LNCaP clone FGC (cell line): ENCODE measurements around the gene KRTAP10-7.

Experiments used
- DNase-seq: peaks from one replicate; pipeline ENCODE4 v3.0.0-alpha.2; 2011; ENCODE audit warnings: low read depth
- H3K4me3 ChIP-seq: 2 replicates; pipeline ENCODE4 v1.5.1; 2011; ENCODE audit warnings: mild to moderate bottlenecking, low read depth, low read length, control low read depth
- TF ChIP-seq, protein P1 (sequence below): IDR thresholded peaks from 2 replicates; pipeline ENCODE4 v1.5.1; 2012; ENCODE audit warnings: mild to moderate bottlenecking; ENCODE audit not compliant: control insufficient read depth, insufficient read depth; ENCODE audit errors: extremely low read depth

The KRTAP10-7 gene

GRCh38 chr21:44567481-44568171 lies 32.8 kb upstream of the KRTAP10-7 start:
- TF ChIP-seq, protein P1, sequence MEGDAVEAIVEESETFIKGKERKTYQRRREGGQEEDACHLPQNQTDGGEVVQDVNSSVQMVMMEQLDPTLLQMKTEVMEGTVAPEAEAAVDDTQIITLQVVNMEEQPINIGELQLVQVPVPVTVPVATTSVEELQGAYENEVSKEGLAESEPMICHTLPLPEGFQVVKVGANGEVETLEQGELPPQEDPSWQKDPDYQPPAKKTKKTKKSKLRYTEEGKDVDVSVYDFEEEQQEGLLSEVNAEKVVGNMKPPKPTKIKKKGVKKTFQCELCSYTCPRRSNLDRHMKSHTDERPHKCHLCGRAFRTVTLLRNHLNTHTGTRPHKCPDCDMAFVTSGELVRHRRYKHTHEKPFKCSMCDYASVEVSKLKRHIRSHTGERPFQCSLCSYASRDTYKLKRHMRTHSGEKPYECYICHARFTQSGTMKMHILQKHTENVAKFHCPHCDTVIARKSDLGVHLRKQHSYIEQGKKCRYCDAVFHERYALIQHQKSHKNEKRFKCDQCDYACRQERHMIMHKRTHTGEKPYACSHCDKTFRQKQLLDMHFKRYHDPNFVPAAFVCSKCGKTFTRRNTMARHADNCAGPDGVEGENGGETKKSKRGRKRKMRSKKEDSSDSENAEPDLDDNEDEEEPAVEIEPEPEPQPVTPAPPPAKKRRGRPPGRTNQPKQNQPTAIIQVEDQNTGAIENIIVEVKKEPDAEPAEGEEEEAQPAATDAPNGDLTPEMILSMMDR = no peak
- DNase-seq = no peak
- no peak overlapping the region for H3K4me3 ChIP-seq

DNA sequence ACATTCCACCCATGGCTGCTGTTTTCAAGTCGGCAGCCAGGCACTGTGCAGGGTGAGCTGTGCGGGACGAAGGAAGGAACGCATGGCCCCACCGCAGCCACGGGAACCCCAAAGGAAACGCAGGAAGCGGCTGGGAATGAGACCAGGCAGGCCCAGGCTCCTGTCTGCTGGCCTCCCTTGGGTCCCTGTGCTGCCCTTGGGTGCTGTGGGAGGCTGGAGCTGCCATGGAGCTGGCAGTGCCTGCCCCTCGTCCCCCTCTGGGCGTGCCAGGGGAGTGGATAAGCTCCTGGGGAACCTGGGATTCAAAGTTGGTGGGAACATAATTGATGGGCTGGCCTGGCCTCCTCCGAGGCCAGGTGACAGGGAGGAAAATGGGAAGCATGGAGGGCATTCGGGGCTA lies 32.1 kb upstream of the KRTAP10-7 start:
- TF ChIP-seq, protein P1 = no peak
- H3K4me3 ChIP-seq = no peak overlapping the region
- DNase-seq = no peak

DNA sequence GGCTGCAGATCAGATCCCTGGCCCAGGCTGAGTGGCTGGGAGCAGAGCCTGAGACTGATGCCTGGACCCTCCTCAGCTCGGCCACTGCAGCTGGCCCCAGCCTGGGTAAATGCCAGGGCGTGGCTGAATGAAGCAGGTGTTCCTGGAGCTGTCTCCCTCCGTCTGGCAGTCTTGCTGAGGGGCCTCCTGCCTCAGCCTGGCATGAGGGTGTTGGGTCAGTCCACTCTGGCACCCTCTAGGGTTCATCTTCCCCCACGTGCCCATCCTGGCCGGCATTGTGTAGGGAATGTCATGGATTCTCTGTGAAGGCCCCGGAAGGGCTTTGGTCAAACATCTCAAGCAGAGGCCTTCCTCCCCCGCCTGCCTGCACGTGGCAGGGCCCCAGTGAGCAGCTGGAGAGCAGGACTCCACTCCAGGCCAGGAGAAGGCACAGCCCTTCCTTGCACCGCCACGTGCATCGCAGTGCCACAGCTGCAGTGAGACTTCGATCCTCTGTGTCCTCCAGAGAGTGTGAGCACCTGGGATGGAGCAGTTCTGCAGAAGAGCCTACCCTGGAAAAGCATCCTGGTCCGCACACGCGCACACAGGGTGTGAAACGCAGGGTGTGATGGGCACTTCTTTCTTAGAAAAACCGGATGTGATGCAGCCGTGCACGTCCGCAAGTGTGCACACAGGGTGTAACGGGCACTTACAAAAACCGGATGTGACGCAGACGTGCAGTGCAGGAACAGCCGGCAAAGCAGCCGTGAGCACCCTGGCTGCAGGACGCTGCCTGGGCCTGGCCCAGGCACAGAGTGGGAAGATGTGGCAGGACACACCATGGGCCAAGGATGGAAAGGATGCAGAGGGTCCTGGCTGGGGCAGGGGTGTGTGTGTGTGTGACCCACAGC lies 31.5 kb upstream of the KRTAP10-7 start:
- TF ChIP-seq, protein P1 = no peak
- no peak for DNase-seq
- H3K4me3 ChIP-seq = no peak overlapping the region

- TF ChIP-seq, protein P1 = no peak
- H3K4me3 ChIP-seq = no peak overlapping the region
- no peak for DNase-seq
Observed at GRCh38 chr21:44569861-44570517, 30.4 kb upstream of the KRTAP10-7 start.

DNA sequence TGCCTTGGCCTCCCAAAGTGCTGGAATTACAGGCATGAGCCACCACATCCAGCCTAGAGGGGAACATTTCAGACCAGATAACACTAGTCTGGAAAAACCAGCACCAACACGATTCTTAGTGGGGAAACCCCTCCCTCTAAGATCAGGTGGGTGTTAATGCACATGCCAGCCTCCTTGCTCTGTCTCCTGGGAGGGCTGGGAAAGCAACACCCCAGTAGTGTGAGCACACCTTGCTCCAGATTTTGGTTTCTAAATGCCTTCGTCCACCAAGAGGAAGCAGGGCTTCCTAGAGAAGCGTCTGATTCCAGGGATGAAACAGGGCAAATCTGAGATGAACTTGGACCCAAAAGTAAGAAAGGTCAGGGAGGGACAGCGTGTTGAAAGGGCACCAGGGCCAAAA lies 29.1 kb upstream of the KRTAP10-7 start:
- H3K4me3 ChIP-seq = no peak overlapping the region
- TF ChIP-seq, protein P1 = no peak
- no peak for DNase-seq

DNA sequence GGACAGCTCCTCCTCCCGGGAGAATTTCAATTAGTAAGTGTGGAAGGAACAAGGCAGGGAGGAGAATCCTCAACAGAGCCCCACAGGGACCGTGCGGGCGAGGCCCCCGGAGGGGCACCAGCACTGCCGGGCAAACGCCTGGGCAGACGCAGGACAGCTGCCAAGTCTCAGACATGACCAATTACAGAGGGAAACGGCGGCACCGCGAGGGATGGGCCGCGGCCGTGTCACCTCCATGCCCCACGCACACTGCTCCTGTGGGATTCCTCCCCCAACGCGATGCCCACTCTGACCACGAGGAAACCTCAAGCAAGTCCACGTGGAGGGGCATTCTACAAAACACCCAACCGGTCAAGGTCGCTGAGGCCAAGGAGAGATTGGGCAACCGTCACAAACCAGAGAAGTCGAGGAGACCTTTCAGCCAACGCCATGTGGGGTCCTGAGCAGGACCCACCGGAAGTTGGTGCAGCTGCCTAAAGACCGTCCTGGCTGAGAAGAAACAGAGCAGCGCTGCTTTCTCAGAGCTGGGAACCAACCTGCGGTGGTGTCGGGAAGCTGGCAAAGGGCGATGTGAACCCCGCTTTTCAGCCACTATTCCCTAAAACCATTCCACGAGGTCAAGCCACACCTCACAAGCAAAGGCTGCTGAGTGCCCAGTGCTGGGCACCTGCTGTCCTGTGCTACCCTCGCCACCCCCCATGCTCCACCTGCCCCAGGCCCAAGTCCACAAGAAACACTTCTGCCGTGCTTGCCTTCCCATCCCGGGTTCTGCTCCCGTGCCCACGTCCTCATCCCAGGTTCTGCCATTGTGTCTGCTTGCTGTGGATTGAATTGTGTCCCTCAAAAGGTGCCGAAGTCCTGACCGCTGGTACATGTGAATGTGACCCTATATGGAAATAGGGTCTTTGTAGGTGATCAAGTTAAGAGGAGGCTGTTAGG lies 28.3 kb upstream of the KRTAP10-7 start:
- H3K4me3 ChIP-seq = no peak overlapping the region
- DNase-seq = no peak
- TF ChIP-seq, protein P1 = no peak
